Subcutaneous abdominal adipose tissue (tissue), 5 donors: ENCODE measurements around the gene EXOC1L.
"Not testable (repeated sequence)": the region's sequence is repeated elsewhere in the genome, so short reads cannot be mapped to it uniquely, and the experiment has no call there.

Experiments
- H3K27ac ChIP-seq: one replicate; pipeline ENCODE4 v1.7.0; 2013; ENCODE audit warnings: low read depth, mild to moderate bottlenecking, inconsistent platforms, low read length, moderate library complexity
- H3K27me3 ChIP-seq, 5 donors: one replicate each; pipeline ENCODE4 v1.7.0; 2013; ENCODE audit warnings: low read length in 5 of 5, inconsistent platforms in 1 of 5; ENCODE audit not compliant: control insufficient read depth in 5 of 5, insufficient read depth in 4 of 5
- H3K36me3 ChIP-seq, 5 donors: one replicate each; pipeline ENCODE4 v1.7.0; 2013; ENCODE audit warnings: low read length in 5 of 5; ENCODE audit not compliant: control insufficient read depth in 5 of 5, insufficient read depth in 5 of 5
- H3K4me1 ChIP-seq, 5 donors: one replicate each; pipeline ENCODE4 v1.7.0; 2013; ENCODE audit warnings: low read length in 5 of 5, mild to moderate bottlenecking in 3 of 5, moderate library complexity in 1 of 5; ENCODE audit not compliant: control insufficient read depth in 5 of 5, insufficient read depth in 5 of 5
- H3K4me3 ChIP-seq, 5 donors: one replicate each; pipeline ENCODE4 v1.7.0; 2013; ENCODE audit warnings: low read length in 5 of 5, low read depth in 1 of 5
- H3K9ac ChIP-seq, 5 donors: one replicate each; pipeline ENCODE4 v1.7.0; 2013; ENCODE audit warnings: low read length in 5 of 5, mild to moderate bottlenecking in 4 of 5, moderate library complexity in 3 of 5
- H3K9me3 ChIP-seq, 5 donors: one replicate each; pipeline ENCODE4 v1.7.0; 2013; ENCODE audit warnings: low read length in 5 of 5; ENCODE audit not compliant: control insufficient read depth in 5 of 5
- donor health status: healthy.
- donor health status: healthy.
- donor health status: healthy.
- donor health status: healthy.
- donor health status: healthy.

EXOC1L gene

GRCh38 chr4:55830716-55831115 lies 11.1 kb downstream of the EXOC1L start:
- Histone ChIP-seq H3K27ac (no peak overlapping the region), H3K4me3 (no peak overlapping the region), H3K9me3 (no peaks in the 10 kb centered on the region), H3K27me3 (no peaks in the 10 kb centered on the region), H3K4me1 (peaks cover 0 to 8% (median 0%) of the 10 kb centered on the region in 5 donors), H3K9ac (no peak overlapping the region), H3K36me3 (no peaks in the 10 kb centered on the region)

DNA sequence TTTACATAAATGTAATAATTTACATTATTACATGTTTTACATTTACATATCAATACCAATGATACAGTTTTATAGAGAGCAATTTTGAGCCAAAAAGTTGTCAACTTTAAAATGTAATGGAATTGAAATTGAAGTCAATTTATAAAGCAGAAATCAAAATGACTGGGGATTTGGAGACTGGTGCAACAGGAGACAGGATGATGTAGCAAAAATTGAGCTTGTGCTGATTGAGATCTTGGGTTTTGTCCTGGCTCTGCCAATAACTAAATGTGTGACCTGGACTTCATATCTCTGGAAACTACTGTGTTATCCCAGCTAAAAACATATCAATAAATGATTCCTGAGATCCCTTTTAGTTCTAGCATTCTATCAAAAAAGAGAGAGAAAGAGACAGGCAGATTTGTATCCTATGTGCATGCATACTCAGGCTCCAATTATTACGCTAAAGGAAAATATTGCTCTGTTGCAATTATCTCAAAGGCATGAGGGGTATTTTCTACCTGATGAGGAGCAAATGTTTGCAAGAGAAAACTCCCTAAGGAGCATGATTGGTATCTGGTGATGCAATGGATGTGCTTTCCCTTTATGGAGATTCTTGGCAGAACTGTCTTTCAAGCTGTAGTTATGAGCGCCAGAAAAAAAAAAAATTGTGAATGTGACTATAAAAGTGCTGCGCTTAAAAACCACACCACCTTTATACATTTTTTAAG lies 14.7 kb downstream of the EXOC1L start:
- peaks cover 0 to 3% (median 0%) of the 10 kb centered on the region in 5 donors for H3K9me3 ChIP-seq
- no peak overlapping the region for H3K4me3 ChIP-seq
- H3K27ac ChIP-seq: no peak overlapping the region
- no peaks in the 10 kb centered on the region for H3K36me3 ChIP-seq
- H3K27me3 ChIP-seq: no peaks in the 10 kb centered on the region
- H3K4me1 ChIP-seq: peaks cover 0 to 8% (median 0%) of the 10 kb centered on the region in 5 donors
- H3K9ac ChIP-seq: no peak overlapping the region

- Histone ChIP-seq H3K4me3 (no peak overlapping the region), H3K36me3 (no peaks in the 10 kb centered on the region), H3K4me1 (peaks cover 0 to 8% (median 0%) of the 10 kb centered on the region in 5 donors)
Observed at GRCh38 chr4:55837903-55838302, 18.3 kb downstream of the EXOC1L start.

DNA sequence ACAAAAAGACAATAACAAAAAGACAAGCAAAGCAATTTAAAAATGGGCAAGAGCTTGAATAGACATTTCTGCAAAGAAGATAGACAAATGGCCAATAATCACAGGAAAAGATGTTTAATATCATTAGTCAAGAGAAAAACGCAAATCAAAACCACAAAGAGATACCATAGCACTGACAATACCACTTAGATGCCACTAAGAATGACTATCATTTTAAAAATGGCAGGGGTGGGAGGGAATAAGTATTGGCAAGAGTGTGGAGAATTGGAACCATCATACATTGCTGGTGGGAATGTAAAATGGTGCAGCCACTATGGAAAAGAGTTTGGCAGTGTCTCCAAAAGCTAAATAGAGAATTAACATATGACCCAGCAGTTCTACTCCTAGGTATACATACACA lies 18.8 kb downstream of the EXOC1L start:
- peaks cover 0 to 8% (median 0%) of the 10 kb centered on the region in 5 donors for H3K4me1 ChIP-seq
- no peak overlapping the region for H3K27ac ChIP-seq
- H3K27me3 ChIP-seq: peaks cover 0 to 4% (median 0%) of the 10 kb centered on the region in 5 donors
- H3K9me3 ChIP-seq: peaks cover 0 to 3% (median 0%) of the 10 kb centered on the region in 5 donors
- H3K36me3 ChIP-seq: no peaks in the 10 kb centered on the region
- no peak overlapping the region for H3K4me3 ChIP-seq
- no peak overlapping the region for H3K9ac ChIP-seq

More at GRCh38 chr4:55837903-55838302, 18.3 kb downstream of the EXOC1L start:
- H3K27me3 ChIP-seq: peaks cover 0 to 4% (median 0%) of the 10 kb centered on the region in 5 donors
- no peak overlapping the region for H3K9ac ChIP-seq
- H3K27ac ChIP-seq: no peak overlapping the region
- peaks cover 0 to 3% (median 0%) of the 10 kb centered on the region in 5 donors for H3K9me3 ChIP-seq

GRCh38 chr4:55838952-55839351 lies 19.4 kb downstream of the EXOC1L start:
- Histone ChIP-seq H3K9ac (no peak overlapping the region), H3K27me3 (peaks cover 0 to 4% (median 0%) of the 10 kb centered on the region in 5 donors), H3K4me1 (peaks cover 0 to 8% (median 0%) of the 10 kb centered on the region in 5 donors), H3K4me3 (no peak overlapping the region), H3K27ac (no peak overlapping the region), H3K36me3 (no peaks in the 10 kb centered on the region), H3K9me3 (peaks cover 0 to 3% (median 0%) of the 10 kb centered on the region in 5 donors)

- Histone ChIP-seq H3K9ac (no peak overlapping the region), H3K4me1 (no peaks in the 10 kb centered on the region), H3K4me3 (no peak overlapping the region), H3K27ac (no peak overlapping the region), H3K36me3 (no peaks in the 10 kb centered on the region), H3K27me3 (peaks cover 0 to 4% (median 0%) of the 10 kb centered on the region in 5 donors), H3K9me3 (peaks cover 0 to 3% (median 0%) of the 10 kb centered on the region in 5 donors)
Observed at GRCh38 chr4:55840956-55841355, 21.4 kb downstream of the EXOC1L start.

- H3K27me3 ChIP-seq, H3K36me3 ChIP-seq, H3K9ac ChIP-seq, H3K4me1 ChIP-seq, H3K9me3 ChIP-seq, H3K4me3 ChIP-seq, H3K27ac ChIP-seq: not testable (repeated sequence)
Observed at GRCh38 chr4:55841373-55842239, 22.0 kb downstream of the EXOC1L start.

DNA sequence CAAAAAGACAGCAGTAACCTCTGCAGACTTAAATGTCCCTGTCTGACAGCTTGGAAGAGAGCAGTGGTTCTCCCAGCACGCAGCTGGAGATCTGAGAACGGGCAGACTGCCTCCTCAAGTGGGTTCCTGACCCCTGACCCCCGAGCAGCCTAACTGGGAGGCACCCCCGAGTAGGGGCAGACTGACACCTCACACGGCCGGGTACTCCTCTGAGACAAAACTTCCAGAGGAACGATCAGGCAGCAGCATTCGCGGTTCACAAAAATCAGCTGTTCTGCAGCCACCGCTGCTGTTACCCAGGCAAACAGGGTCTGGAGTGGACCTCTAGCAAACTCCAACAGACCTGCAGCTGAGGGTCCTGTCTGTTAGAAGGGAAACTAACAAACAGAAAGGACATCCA lies 22.7 kb downstream of the EXOC1L start:
- not testable (repeated sequence) for H3K4me1 ChIP-seq, H3K27ac ChIP-seq, H3K27me3 ChIP-seq, H3K9me3 ChIP-seq, H3K36me3 ChIP-seq, H3K4me3 ChIP-seq, H3K9ac ChIP-seq

- H3K27me3 ChIP-seq: peaks cover 0 to 3% (median 0%) of the 10 kb centered on the region in 5 donors
- H3K9me3 ChIP-seq: no peaks in the 10 kb centered on the region
- no peak overlapping the region for H3K4me3 ChIP-seq
- no peak overlapping the region for H3K27ac ChIP-seq
- H3K4me1 ChIP-seq: peaks cover 5 to 18% (median 11%) of the 10 kb centered on the region in 5 donors
- no peak overlapping the region for H3K9ac ChIP-seq
- H3K36me3 ChIP-seq: no peaks in the 10 kb centered on the region
Observed at GRCh38 chr4:55849724-55850123, 30.1 kb downstream of the EXOC1L start.

DNA sequence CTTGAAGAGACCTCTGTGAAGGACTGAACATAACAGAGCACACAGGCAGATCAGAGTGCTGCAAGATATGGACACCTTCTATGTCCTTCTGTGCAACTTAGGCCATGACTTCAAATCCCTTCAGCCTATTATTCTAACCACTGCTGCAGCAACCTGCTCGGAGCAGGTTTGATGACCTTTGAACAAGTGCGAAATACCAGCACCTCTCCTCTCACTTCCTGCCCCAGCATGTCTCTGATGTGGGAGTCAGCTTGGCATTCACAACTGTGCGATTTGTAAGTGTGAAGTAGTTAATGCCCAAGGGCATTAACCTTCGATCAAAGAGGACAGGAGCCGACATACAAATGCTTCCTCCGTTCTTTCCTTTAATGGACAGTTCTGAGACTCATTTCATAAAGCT lies 32.3 kb downstream of the EXOC1L start:
- Histone ChIP-seq H3K36me3 (no peaks in the 10 kb centered on the region), H3K27me3 (peaks cover 0 to 3% (median 0%) of the 10 kb centered on the region in 5 donors), H3K9ac (no peak overlapping the region), H3K4me3 (no peak overlapping the region), H3K27ac (no peak overlapping the region), H3K9me3 (no peaks in the 10 kb centered on the region), H3K4me1 (peaks cover 7 to 28% (median 22%) of the 10 kb centered on the region in 5 donors)
